22Rv1 (cell line): Measurements from ENCODE around the gene GPC2.
"Not testable (repeated sequence)": the region's sequence is repeated elsewhere in the genome, so short reads cannot be mapped to it uniquely, and the experiment has no call there.

Experiments
- H3K27ac ChIP-seq: fragments of 450-650 bp; 2 replicates; pipeline ENCODE4 v1.5.1; 2017
- ZFX ChIP-seq: fragments of 450-650 bp; IDR thresholded peaks from 2 replicates; pipeline ENCODE4 v1.6.1; 2017; ENCODE audit warnings: antibody characterized with exemption, borderline replicate concordance
- TF ChIP-seq, protein P1 (sequence below): fragments of 450-650 bp; IDR thresholded peaks from 2 replicates; pipeline ENCODE4 v1.5.1; 2017; ENCODE audit warnings: mild to moderate bottlenecking

GPC2 gene

DNA sequence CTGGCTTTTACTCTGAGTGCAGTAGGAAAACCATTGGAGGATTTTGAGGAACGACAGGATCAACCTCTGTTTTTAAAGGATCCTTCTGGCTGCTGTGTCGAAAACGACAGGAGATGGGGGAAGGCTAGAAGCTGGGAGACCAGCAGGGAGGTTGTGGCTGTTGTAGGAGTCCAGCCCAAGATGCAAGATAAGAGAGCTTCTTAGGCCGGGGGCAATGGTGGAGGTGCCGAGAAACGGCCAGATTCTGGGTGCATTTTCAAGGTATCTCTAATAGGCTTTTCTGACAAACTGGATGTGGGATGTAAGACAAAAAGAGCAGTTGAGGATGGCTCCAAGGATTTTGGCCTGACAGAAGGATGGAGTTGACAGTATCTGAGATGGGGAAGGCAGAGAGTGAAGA lies 32.3 kb upstream of the GPC2 start:
- no peak overlapping the region for H3K27ac ChIP-seq
- TF ChIP-seq, protein P1, sequence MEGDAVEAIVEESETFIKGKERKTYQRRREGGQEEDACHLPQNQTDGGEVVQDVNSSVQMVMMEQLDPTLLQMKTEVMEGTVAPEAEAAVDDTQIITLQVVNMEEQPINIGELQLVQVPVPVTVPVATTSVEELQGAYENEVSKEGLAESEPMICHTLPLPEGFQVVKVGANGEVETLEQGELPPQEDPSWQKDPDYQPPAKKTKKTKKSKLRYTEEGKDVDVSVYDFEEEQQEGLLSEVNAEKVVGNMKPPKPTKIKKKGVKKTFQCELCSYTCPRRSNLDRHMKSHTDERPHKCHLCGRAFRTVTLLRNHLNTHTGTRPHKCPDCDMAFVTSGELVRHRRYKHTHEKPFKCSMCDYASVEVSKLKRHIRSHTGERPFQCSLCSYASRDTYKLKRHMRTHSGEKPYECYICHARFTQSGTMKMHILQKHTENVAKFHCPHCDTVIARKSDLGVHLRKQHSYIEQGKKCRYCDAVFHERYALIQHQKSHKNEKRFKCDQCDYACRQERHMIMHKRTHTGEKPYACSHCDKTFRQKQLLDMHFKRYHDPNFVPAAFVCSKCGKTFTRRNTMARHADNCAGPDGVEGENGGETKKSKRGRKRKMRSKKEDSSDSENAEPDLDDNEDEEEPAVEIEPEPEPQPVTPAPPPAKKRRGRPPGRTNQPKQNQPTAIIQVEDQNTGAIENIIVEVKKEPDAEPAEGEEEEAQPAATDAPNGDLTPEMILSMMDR, result no peak
- no peak for TF ChIP-seq ZFX

DNA sequence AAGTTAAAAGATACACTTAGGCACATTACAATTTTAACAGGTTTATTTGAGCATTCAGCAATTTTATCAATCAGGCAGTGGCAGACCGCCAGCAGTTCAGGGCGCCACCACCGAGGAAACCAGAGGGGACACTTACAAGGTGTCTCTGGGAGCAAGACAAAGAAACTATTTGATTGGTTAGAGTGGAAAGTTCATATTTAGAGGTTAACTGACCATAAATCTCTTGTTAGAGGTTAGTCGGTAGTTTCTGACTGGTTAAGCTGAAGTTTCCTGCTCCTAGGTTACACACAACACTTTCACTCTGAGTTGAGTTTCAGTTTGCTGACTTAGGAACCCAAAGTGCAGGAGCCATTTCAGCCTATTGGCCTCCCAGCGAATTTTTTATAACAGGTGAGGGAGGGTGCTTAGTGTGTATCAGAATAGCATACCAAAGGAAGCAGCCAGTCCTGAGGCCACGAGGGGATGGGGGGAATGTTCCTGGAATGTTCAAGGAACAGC lies 31.8 kb upstream of the GPC2 start:
- TF ChIP-seq, protein P1, result no peak
- no peak for TF ChIP-seq ZFX

DNA sequence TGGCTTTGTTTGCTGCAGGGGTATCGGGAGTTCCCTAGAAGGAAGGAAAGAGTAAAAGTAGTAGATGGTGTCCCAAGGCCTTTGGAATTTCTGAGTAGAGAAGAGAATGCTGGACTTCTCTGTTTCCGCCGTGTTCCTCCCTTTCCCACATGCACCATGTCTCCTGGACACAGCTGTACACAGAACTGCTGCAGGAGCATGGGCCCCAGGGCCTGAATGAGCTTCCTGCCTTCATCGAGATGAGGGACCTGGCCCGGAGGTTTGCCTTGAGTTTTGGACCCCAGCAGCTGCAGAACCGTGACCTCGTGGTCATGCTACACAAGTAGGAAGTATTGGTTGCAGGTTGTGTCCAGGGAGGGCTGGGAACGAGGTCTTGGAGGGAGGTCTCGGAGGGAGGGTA lies 27.3 kb upstream of the GPC2 start:
- no peak overlapping the region for H3K27ac ChIP-seq
- TF ChIP-seq, protein P1, result no peak
- no peak for TF ChIP-seq ZFX

More for the DNA sequence above, 31.8 kb upstream of the GPC2 start:
- H3K27ac ChIP-seq, result no peak overlapping the region

DNA sequence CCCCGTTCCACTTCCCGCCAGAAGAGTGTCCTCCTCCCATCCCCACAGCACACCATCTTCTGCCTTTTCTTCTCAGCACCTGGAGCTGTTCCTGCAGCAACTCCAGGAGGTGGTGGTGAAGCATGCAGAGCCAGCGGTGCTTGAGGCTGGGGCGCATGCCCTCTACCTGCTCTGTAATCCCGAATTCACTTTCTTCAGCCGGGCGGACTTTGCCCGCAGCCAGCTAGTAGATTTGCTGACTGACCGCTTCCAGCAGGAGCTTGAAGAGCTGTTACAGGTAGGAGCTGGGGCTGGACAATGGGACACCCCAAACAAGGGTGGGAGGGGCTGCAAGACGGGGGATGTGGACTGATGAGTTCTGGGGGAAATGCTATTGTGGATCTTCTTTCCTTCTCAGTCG lies 23.5 kb upstream of the GPC2 start:
- no peak overlapping the region for H3K27ac ChIP-seq
- TF ChIP-seq, protein P1, result no peak
- TF ChIP-seq ZFX, result no peak

DNA sequence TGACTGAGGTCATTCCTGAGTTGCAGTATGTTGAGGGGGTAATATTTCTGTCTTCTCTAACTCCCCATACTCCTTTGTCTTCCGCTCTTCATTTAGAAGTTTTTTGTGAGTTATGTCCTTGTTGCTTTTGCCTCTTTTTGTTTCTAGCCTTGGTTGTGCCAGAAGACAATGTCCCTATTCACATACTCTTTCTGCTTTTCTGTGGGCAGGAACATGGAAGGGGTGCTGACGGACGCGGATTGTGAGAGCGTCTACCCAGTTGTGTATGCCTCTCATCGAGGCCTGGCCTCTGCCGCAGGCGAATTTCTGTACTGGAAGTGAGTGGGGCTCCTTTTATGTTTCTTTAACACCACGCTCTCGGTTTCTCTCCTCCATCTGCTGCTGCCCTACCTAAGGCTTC lies 21.1 kb upstream of the GPC2 start:
- H3K27ac ChIP-seq, result no peak overlapping the region
- no peak for TF ChIP-seq ZFX
- TF ChIP-seq, protein P1, result no peak

DNA sequence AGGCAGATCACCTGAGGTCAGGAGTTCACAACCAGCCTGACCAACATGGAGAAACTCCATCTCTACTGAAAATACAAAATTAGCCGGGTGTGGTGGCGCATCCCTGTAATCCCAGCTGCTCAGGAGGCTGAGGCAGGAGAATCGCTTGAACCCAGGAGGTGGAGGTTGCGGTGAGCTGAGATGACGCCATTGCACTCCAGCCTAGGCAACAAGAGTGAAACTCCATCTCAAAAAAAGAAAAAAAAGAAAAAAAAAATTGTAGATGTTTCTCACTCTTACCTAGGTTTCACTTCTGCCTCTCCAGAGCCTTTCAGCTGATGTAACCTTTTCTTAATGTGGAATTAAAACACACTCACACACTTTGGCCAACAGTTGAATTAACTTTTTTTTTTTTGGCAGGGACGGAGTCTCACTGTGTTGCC lies 18.7 kb upstream of the GPC2 start:
- not testable (repeated sequence) for H3K27ac ChIP-seq

DNA sequence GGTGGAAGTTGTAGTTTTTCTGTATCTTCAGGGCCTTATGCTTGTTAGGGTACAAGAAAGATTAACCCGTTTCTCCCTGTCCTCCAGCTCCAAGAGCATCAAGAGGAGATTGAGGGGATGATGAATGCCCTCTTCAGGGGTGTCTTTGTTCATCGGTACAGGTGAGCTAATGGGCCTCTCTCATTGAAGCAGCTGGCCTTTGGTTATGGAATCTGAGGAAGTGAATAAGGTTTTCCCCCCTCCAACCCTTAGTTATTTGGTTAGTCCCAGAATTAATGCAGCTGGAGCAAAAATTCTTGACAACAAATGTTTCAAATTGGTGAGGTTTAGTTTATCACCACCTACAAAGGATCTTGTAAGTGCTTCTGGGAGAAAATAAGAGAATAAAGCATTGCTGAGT lies 18.0 kb upstream of the GPC2 start:
- TF ChIP-seq, protein P1, result no peak
- TF ChIP-seq ZFX, result no peak
- H3K27ac ChIP-seq, result no peak overlapping the region

DNA sequence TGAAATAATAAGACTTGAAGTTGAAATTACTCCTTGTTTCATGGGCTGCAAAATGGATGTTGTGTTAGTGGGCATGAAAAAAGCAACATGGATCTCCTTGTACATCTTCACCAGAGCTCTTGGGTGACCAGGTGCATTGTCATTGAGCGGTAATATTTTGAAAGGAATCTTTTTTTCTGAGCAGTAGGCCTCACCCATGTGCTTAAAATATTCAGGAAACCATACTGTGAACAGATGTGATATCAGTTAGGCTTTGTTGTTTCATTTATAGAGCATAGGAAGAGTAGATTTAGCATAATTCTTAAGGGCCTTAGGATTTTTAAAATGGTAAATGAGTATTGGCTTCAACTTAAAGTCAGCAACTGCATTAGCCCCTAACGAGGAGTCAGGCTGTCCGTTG lies 15.8 kb upstream of the GPC2 start:
- TF ChIP-seq, protein P1, result no peak
- TF ChIP-seq ZFX, result no peak
- H3K27ac ChIP-seq, result no peak overlapping the region

DNA sequence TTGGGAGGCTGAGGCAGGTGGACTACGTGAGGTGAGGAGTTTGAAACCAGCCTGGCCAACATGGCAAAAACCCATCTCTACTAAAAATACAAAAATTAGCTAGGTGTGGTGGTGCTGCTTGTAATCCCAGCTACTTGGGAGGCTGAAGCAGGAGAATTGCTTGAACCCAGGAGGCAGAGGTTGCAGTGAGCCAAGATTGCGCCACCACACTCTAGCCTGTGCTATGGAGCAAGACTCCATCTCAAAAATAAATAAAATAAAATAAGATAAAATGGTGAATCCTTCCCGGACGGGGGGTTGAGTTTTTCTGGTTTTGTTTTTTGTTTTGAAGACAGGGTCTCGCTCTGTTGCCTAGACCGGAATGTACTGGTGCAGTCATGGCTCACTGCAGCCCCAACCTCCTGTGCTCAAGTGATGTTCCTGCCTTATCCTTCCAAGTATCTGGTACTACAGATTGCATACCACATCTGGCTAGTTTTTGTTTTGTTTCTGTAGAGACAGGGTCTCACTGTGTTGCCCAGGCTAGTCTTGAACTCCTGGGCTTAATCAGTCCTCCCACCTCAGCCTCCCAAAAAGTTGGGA lies 15.2 kb upstream of the GPC2 start:
- H3K27ac ChIP-seq, result not testable (repeated sequence)
